Measurements from ENCODE around the gene GPR15LG.

GPR15LG gene

DNA sequence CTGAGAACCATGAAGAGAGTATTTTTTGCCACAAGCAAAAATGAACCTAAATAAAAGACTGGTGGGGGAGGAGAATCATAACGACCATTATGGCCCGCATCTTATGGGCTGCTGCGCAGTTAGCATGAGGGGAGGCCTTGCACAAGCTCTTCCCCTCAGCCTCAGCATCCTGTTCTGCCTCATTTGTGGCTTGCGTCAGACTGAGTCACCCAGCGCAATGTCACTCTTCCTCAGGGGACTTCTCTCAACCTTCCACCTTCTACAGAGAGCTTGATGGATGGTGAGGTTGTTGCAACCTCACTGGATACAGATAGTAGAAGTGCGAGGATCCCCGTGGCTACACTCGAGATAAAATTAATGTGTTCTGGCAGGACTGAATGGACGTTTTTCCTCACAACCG, 16.8 kb upstream of the GPR15LG start:
- TF ChIP-seq ESRRG (CRISPR knock-in tag; IDR thresholded peaks at IDR 0.05) = no peak
- no peak for TF ChIP-seq BACH2 (CRISPR knock-in tag; IDR thresholded peaks at IDR 0.05; ENCODE audit: borderline replicate concordance)
- TF ChIP-seq TOX (CRISPR knock-in tag; IDR thresholded peaks at IDR 0.05; ENCODE audit: borderline replicate concordance) = no peak
- TF ChIP-seq, protein P1, sequence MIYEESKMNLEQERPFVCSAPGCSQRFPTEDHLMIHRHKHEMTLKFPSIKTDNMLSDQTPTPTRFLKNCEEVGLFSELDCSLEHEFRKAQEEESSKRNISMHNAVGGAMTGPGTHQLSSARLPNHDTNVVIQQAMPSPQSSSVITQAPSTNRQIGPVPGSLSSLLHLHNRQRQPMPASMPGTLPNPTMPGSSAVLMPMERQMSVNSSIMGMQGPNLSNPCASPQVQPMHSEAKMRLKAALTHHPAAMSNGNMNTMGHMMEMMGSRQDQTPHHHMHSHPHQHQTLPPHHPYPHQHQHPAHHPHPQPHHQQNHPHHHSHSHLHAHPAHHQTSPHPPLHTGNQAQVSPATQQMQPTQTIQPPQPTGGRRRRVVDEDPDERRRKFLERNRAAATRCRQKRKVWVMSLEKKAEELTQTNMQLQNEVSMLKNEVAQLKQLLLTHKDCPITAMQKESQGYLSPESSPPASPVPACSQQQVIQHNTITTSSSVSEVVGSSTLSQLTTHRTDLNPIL (CRISPR knock-in tag; IDR thresholded peaks at IDR 0.05; ENCODE audit: low read depth) = no peak
- TF ChIP-seq ARNTL (CRISPR knock-in tag; IDR thresholded peaks at IDR 0.05; ENCODE audit: borderline replicate concordance, low read depth) = no peak
- TF ChIP-seq, protein P2, sequence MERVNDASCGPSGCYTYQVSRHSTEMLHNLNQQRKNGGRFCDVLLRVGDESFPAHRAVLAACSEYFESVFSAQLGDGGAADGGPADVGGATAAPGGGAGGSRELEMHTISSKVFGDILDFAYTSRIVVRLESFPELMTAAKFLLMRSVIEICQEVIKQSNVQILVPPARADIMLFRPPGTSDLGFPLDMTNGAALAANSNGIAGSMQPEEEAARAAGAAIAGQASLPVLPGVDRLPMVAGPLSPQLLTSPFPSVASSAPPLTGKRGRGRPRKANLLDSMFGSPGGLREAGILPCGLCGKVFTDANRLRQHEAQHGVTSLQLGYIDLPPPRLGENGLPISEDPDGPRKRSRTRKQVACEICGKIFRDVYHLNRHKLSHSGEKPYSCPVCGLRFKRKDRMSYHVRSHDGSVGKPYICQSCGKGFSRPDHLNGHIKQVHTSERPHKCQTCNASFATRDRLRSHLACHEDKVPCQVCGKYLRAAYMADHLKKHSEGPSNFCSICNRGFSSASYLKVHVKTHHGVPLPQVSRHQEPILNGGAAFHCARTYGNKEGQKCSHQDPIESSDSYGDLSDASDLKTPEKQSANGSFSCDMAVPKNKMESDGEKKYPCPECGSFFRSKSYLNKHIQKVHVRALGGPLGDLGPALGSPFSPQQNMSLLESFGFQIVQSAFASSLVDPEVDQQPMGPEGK (CRISPR knock-in tag; IDR thresholded peaks at IDR 0.05; ENCODE audit: borderline replicate concordance) = no peak
- no peak for TF ChIP-seq ZNF565 (CRISPR knock-in tag; conservative IDR thresholded peaks at IDR 0.05; ENCODE audit: low read depth)
- no peak for TF ChIP-seq ISL1 (CRISPR knock-in tag; IDR thresholded peaks at IDR 0.05)
- TF ChIP-seq RARB (CRISPR knock-in tag; IDR thresholded peaks at IDR 0.05) = no peak
- TF ChIP-seq ZFP30 (CRISPR knock-in tag; IDR thresholded peaks at IDR 0.05) = no peak
- no peak for TF ChIP-seq SNAI2 (CRISPR knock-in tag; IDR thresholded peaks at IDR 0.05)
- no peak for TF ChIP-seq PPARA (CRISPR knock-in tag; IDR thresholded peaks at IDR 0.05; ENCODE audit: borderline replicate concordance)
- no peak for TF ChIP-seq ZC3H10 (CRISPR knock-in tag; IDR thresholded peaks at IDR 0.05)
- TF ChIP-seq ZFP3 (CRISPR knock-in tag; IDR thresholded peaks at IDR 0.05) = no peak
- no peak for TF ChIP-seq OSR1 (CRISPR knock-in tag; IDR thresholded peaks at IDR 0.05)
- 0 out of 3 replicates have a peak, but pooled peaks have one; percentile 19 for ATAC-seq

DNA sequence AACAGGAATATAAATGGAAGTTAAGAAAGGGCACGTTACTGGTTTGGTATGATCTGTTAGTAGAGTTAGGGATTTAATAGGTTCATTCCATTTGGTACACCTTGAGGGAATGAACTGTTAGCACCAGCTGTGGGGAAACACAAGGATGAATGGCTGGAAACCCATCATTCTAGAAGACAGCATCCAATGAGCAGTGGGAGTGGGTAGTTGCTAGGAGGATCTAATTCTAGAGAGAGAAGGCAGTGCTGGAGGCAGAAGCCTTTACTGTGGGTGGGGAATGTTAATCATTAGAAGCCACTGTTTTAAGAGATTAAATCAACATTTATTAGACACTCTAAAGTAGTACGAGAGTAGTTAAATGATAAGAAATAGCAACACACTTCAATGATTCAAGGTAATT, 15.5 kb upstream of the GPR15LG start:
- TF ChIP-seq, protein P3, sequence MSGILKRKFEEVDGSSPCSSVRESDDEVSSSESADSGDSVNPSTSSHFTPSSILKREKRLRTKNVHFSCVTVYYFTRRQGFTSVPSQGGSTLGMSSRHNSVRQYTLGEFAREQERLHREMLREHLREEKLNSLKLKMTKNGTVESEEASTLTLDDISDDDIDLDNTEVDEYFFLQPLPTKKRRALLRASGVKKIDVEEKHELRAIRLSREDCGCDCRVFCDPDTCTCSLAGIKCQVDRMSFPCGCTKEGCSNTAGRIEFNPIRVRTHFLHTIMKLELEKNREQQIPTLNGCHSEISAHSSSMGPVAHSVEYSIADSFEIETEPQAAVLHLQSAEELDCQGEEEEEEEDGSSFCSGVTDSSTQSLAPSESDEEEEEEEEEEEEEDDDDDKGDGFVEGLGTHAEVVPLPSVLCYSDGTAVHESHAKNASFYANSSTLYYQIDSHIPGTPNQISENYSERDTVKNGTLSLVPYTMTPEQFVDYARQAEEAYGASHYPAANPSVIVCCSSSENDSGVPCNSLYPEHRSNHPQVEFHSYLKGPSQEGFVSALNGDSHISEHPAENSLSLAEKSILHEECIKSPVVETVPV (CRISPR knock-in tag; IDR thresholded peaks at IDR 0.05) = no peak
- TF ChIP-seq RARB (CRISPR knock-in tag; IDR thresholded peaks at IDR 0.05) (no peak), TOX (CRISPR knock-in tag; IDR thresholded peaks at IDR 0.05; ENCODE audit: borderline replicate concordance) (no peak), ZNF70 (CRISPR knock-in tag; IDR thresholded peaks at IDR 0.05) (no peak), TCF4 (CRISPR knock-in tag; IDR thresholded peaks at IDR 0.05; ENCODE audit: borderline replicate concordance) (no peak), ESRRG (CRISPR knock-in tag; IDR thresholded peaks at IDR 0.05) (no peak), ISL1 (CRISPR knock-in tag; IDR thresholded peaks at IDR 0.05) (no peak), ZFP3 (CRISPR knock-in tag; IDR thresholded peaks at IDR 0.05) (no peak), OSR1 (CRISPR knock-in tag; IDR thresholded peaks at IDR 0.05) (no peak), SNAI2 (CRISPR knock-in tag; IDR thresholded peaks at IDR 0.05) (no peak), ZFP30 (CRISPR knock-in tag; IDR thresholded peaks at IDR 0.05) (no peak), ZC3H10 (CRISPR knock-in tag; IDR thresholded peaks at IDR 0.05) (no peak), CSDC2 (CRISPR knock-in tag; IDR thresholded peaks at IDR 0.05) (no peak), ARNTL (CRISPR knock-in tag; IDR thresholded peaks at IDR 0.05; ENCODE audit: borderline replicate concordance, low read depth) (no peak), GLIS3 (CRISPR knock-in tag; IDR thresholded peaks at IDR 0.05) (no peak), ZNF565 (CRISPR knock-in tag; conservative IDR thresholded peaks at IDR 0.05; ENCODE audit: low read depth) (no peak), ZNF8 (CRISPR knock-in tag; IDR thresholded peaks at IDR 0.05) (no peak)
- TF ChIP-seq, protein P4, sequence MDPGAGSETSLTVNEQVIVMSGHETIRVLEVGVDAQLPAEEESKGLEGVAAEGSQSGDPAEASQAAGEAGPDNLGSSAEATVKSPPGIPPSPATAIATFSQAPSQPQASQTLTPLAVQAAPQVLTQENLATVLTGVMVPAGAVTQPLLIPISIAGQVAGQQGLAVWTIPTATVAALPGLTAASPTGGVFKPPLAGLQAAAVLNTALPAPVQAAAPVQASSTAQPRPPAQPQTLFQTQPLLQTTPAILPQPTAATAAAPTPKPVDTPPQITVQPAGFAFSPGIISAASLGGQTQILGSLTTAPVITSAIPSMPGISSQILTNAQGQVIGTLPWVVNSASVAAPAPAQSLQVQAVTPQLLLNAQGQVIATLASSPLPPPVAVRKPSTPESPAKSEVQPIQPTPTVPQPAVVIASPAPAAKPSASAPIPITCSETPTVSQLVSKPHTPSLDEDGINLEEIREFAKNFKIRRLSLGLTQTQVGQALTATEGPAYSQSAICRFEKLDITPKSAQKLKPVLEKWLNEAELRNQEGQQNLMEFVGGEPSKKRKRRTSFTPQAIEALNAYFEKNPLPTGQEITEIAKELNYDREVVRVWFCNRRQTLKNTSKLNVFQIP (CRISPR knock-in tag; IDR thresholded peaks at IDR 0.05; ENCODE audit: borderline replicate concordance, low read depth) = no peak
- TF ChIP-seq, protein P2 (CRISPR knock-in tag; IDR thresholded peaks at IDR 0.05; ENCODE audit: borderline replicate concordance) = no peak
- peak; percentile 19; the same call in 2 of the 3 replicates for ATAC-seq

DNA sequence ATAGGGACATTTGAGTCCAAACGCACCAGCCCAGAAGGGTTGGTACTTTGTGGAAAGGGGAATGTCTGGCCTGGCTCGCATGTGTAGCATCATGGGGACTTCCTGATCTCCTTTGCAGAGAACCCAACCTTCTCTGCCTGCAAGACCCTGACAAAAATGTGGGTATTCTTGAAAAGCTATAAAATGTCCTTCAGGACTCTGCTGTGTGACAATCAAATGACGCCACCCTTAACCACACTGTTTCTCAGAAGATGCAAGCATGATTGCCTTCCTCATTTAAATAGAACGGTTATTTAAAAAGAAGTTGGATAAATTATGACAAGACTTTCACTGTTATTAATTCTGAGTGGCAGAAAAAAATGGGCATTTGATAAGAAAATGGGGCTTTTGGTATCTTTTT, 15.1 kb upstream of the GPR15LG start:
- no peak for ATAC-seq
- no peak for TF ChIP-seq SNAI2 (CRISPR knock-in tag; IDR thresholded peaks at IDR 0.05)
- TF ChIP-seq GLIS3 (CRISPR knock-in tag; IDR thresholded peaks at IDR 0.05) = no peak
- TF ChIP-seq, protein P1 (CRISPR knock-in tag; IDR thresholded peaks at IDR 0.05; ENCODE audit: low read depth) = no peak
- TF ChIP-seq, protein P5, sequence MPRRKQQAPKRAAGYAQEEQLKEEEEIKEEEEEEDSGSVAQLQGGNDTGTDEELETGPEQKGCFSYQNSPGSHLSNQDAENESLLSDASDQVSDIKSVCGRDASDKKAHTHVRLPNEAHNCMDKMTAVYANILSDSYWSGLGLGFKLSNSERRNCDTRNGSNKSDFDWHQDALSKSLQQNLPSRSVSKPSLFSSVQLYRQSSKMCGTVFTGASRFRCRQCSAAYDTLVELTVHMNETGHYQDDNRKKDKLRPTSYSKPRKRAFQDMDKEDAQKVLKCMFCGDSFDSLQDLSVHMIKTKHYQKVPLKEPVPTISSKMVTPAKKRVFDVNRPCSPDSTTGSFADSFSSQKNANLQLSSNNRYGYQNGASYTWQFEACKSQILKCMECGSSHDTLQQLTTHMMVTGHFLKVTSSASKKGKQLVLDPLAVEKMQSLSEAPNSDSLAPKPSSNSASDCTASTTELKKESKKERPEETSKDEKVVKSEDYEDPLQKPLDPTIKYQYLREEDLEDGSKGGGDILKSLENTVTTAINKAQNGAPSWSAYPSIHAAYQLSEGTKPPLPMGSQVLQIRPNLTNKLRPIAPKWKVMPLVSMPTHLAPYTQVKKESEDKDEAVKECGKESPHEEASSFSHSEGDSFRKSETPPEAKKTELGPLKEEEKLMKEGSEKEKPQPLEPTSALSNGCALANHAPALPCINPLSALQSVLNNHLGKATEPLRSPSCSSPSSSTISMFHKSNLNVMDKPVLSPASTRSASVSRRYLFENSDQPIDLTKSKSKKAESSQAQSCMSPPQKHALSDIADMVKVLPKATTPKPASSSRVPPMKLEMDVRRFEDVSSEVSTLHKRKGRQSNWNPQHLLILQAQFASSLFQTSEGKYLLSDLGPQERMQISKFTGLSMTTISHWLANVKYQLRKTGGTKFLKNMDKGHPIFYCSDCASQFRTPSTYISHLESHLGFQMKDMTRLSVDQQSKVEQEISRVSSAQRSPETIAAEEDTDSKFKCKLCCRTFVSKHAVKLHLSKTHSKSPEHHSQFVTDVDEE (CRISPR knock-in tag; IDR thresholded peaks at IDR 0.05) = no peak
- no peak for TF ChIP-seq TOX (CRISPR knock-in tag; IDR thresholded peaks at IDR 0.05; ENCODE audit: borderline replicate concordance)
- no peak for TF ChIP-seq ZFP3 (CRISPR knock-in tag; IDR thresholded peaks at IDR 0.05)
- no peak for TF ChIP-seq ZNF70 (CRISPR knock-in tag; IDR thresholded peaks at IDR 0.05)
- no peak for TF ChIP-seq TCF4 (CRISPR knock-in tag; IDR thresholded peaks at IDR 0.05; ENCODE audit: borderline replicate concordance)

All from SK-N-SH treated with all-trans-retinoic acid at 6 μM for 48 hours (cell line).